Urinary bladder (tissue), 4 donors: ENCODE data around the gene MARVELD3. TPM values are rescaled to one million over a fixed set of nuclear protein-coding genes. Genes with fewer than 3 reads are reported as not detected.
"Not testable (repeated sequence)": the region's sequence is repeated elsewhere in the genome, so short reads cannot be mapped to it uniquely, and the experiment has no call there.

ENCODE experiments used
- DNase-seq: peaks from one replicate; pipeline ENCODE4 v3.0.0-alpha.2; 2015; ENCODE audit errors: extremely low spot score
- H3K27ac ChIP-seq: one replicate; pipeline ENCODE4 v1.5.1; 2013; ENCODE audit warnings: low read depth, mild to moderate bottlenecking, moderate library complexity
- H3K36me3 ChIP-seq: one replicate; pipeline ENCODE4 v1.6.1; 2013; ENCODE audit warnings: mild to moderate bottlenecking, moderate library complexity; ENCODE audit not compliant: insufficient read depth
- H3K4me1 ChIP-seq: one replicate; pipeline ENCODE4 v1.6.1; 2013; ENCODE audit warnings: mild to moderate bottlenecking, moderate library complexity; ENCODE audit not compliant: insufficient read depth
- H3K4me3 ChIP-seq: one replicate; pipeline ENCODE4 v1.5.1; 2013; ENCODE audit warnings: low read depth, low read length
- WGBS: extraction: QIAGEN DNeasy Blood & Tissue Kit; methylation state at CpG from one replicate; pipeline ENCODE4 v1.1.7; 2013; 5-methylcytosine and 5-hydroxymethylcytosine counted together
- polyA plus RNA-seq: library from polyadenylated mRNA; stranded (reverse); fragments of 200-250 nt; gene quantifications from one replicate; pipeline ENCODE4 v1.2.3, GENCODE V29; 2013
- total RNA-seq: library from RNA; depleted of rRNA; stranded (reverse); fragments of >200 nt; gene quantifications from one replicate; pipeline ENCODE4 v1.2.3, GENCODE V29; 2014
- donor health status: healthy with polysubstance abuse.
- donor health status: healthy.

Gene MARVELD3, protein sequence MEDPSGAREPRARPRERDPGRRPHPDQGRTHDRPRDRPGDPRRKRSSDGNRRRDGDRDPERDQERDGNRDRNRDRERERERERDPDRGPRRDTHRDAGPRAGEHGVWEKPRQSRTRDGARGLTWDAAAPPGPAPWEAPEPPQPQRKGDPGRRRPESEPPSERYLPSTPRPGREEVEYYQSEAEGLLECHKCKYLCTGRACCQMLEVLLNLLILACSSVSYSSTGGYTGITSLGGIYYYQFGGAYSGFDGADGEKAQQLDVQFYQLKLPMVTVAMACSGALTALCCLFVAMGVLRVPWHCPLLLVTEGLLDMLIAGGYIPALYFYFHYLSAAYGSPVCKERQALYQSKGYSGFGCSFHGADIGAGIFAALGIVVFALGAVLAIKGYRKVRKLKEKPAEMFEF
- 2.1 TPM for total RNA-seq
- 0.57 TPM for polyA plus RNA-seq

DNA sequence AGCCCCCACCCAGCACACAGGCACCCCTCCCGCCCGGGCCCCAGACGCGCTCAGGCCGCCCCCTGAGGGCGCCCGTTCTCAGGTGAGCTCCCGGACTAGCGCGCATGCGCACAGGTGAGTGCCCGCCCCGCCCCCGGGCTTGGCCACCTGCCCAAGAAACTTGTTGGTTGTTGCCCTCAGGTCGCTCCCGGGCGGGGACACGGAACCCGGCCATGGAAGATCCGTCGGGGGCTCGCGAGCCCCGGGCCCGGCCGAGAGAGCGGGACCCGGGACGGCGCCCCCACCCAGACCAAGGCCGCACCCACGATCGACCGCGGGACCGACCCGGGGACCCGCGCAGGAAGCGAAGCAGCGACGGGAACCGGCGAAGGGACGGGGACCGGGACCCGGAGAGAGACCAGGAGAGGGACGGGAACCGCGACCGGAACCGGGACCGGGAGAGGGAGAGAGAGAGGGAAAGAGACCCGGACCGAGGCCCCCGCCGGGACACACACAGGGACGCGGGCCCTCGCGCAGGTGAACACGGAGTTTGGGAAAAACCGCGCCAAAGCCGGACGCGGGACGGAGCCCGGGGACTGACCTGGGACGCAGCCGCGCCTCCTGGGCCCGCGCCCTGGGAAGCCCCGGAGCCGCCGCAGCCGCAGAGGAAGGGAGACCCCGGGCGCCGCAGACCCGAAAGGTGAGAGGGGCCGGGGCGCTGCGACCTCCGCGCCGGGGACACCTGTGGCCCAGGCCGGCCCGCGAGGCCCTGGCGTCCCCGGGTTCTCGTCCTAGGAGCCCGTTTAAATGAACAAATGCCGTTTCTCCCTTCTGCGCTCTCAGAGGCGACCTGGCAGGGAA is at the start of gene MARVELD3:
TSS of gene MARVELD3 (plus strand) at position 167 of the 840 bp plus-strand sequence. CDS start at position 213, 46 bp downstream.
- H3K4me1 ChIP-seq, result no peaks in the 10 kb centered on the region
- no peaks in the 10 kb centered on the region for H3K36me3 ChIP-seq
- H3K4me3 ChIP-seq, result peak within 1 kb of the TSS; percentile 34
- no peak within 1 kb of the TSS for H3K27ac ChIP-seq
- DNase-seq, result no peak
- WGBS, result under 1% methylated on average over 98 of the region's 98 CpGs

DNA sequence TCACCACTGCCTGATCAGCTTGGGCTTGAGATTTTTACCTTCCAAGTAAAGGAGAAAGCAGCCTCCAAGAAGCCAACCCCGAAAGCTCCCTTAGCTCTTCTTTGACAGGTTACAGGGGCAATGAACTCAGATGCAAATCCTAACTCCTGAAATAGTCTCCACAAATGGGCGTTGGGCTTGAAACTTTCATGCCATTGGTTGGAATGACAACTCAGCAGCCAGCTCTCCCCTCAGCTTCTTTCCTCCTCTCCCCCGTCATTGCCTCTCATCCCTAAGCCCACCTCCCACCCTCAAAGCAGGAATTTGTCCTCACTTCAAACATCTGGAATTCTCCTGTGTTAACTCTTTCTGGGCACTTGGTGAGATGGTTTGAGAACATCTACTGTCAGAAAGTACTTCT is 49.0 kb upstream of the MARVELD3 start, which contains the start of gene TAT:
TSS of gene TAT (minus strand) at position 122 of the 400 bp plus-strand sequence. CDS start 677 bp downstream, outside the sequence.
- no peak within 1 kb of the TSS for H3K4me3 ChIP-seq
- H3K27ac ChIP-seq, result no peak within 1 kb of the TSS
- WGBS, result 23% methylated on average over 3 of the region's 3 CpGs
- H3K36me3 ChIP-seq, result no peaks in the 10 kb centered on the region
- H3K4me1 ChIP-seq, result no peaks in the 10 kb centered on the region
- no peak for DNase-seq

DNA sequence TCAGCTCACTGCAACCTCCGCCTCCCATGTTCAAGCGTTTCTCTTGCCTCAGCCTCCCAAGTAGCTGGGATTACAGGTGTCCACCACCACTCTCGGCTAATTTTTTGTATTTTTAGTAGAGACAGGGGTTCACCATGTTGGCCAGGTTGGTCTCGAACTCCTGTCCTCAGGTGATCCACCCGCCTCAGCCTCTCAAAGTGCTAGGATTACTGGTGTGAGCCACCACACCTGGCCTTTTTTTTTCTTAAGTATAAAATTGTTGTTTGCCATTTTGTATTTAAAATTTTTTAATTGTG is 43.5 kb upstream of the MARVELD3 start:
- not testable (repeated sequence) for H3K27ac ChIP-seq, H3K36me3 ChIP-seq, DNase-seq, H3K4me3 ChIP-seq, H3K4me1 ChIP-seq
- 88% methylated on average over 5 of the region's 5 CpGs for WGBS

DNA sequence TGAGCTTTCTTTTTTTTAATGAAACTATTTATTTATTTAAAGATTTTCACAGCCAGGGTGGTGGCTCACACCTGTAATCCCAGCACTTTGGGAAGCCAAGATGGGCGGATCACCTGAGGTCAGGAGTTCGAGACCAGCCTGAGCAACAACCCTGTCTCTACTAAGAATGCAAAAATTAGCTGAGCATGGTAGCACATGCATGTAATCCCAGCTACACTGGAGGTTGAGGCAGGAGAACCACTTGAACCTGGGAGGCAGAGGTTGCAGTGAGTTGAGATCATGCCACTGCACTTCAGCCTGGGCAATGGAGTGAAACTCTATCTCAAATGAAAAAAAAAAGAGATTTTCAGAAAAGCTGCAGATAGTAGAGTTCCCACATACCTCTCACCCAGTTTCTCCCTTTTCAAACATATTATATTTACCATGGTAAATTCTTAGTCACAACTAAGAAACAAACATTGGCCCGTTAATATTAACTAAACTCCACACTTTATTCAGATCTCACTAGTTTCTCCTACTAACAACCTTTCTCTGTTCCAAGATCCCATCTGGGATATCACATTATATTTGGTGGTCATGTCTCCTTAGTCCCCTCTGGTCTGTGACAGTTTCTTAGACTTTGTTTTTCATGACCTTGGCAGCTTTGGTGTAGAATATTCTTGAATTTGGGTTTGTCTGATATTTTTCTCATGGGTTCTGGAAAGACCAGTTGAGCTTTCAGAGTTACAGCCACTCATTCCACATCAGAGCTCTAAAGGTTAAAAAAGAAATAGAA is 41.3 kb upstream of the MARVELD3 start:
- H3K36me3 ChIP-seq, result no peaks in the 10 kb centered on the region
- 84% methylated on average over 3 of the region's 3 CpGs for WGBS
- no peak for DNase-seq
- H3K4me3 ChIP-seq, result no peak overlapping the region
- no peak overlapping the region for H3K27ac ChIP-seq
- H3K4me1 ChIP-seq, result no peaks in the 10 kb centered on the region

DNA sequence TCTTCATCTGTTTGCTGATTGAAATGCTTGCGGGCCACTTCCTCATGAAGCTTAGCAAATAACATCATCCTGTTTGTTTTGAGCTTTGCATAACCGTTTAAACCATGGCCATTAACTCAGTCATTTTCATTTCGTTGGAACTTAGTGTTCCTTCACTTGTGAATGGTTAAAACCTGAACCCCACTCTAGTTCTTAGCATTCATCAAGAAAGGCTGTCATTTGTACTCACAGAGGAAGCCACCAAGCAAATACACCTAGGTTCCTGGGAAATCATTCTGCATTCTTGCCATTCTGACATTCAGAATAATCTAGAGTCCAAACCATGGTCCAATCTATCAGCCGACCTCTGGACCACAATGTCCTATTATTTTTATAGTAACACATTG is 40.7 kb upstream of the MARVELD3 start:
- DNase-seq, result no peak
- H3K4me1 ChIP-seq, result no peaks in the 10 kb centered on the region
- no peak overlapping the region for H3K4me3 ChIP-seq
- 55% methylated on average over 4 of the region's 4 CpGs for WGBS
- H3K27ac ChIP-seq, result no peak overlapping the region
- no peaks in the 10 kb centered on the region for H3K36me3 ChIP-seq

DNA sequence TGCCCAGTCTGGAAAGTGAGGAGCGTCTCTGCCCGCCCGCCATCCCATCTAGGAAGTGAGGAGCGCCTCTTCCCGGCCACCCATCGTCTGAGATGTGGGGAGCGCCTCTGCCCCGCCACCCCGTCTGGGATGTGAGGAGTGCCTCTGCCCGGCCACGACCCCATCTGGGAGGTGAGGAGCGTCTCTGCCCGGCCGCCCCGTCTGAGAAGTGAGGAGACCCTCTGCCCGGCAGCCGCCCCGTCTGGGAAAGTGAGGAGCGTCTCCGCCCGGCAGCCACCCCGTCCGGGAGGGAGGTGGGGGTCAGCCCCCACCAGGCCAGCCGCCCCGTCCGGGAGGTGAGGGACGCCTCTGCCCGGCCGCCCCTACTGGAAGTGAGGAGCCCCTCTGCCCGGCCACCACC is 36.6 kb upstream of the MARVELD3 start:
- H3K27ac ChIP-seq, DNase-seq, H3K4me1 ChIP-seq, H3K36me3 ChIP-seq, H3K4me3 ChIP-seq: not testable (repeated sequence)
- WGBS, result 93% methylated on average over 30 of the region's 30 CpGs

DNA sequence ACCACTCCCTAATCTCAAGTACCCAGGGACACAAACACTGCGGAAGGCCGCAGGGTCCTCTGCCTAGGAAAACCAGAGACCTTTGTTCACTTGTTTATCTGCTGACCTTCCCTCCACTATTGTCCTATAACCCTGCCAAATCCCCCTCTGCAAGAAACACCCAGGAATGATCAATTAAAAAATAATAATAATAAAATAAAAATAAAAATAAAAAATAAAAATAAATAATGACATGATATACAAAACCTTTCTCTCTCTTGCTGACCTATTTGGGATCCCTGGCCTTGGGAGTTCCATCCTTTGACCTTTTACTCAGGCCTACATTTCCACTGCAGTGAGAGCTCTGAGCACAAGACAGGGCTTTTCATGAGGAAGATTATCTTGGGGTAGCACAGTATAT is 35.9 kb upstream of the MARVELD3 start:
- DNase-seq, H3K36me3 ChIP-seq, H3K27ac ChIP-seq, H3K4me3 ChIP-seq, H3K4me1 ChIP-seq: not testable (repeated sequence)
- no CpG with 5 or more reads among the region's 2 CpGs for WGBS

DNA sequence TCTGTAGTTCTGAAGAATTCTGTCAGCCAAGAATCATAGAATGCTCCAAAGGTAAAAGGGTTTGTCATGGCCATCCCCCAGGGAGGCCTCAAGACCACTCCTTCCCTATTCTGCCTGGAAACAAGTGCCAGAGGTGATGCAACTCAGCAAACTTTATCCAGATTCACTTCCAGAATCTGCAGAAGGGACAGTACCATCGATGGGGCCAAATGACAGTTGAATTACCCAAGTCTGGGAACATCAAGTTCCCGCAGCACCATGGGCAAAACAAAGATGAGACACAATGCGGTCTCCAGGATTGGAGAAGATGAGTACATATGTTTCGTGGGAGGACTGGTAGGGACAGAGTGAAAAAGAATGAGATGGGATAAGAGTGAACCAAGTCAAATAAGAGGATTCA is 35.4 kb upstream of the MARVELD3 start:
- DNase-seq, result no peak
- H3K4me3 ChIP-seq, result no peak overlapping the region
- no peaks in the 10 kb centered on the region for H3K4me1 ChIP-seq
- no peaks in the 10 kb centered on the region for H3K36me3 ChIP-seq
- no peak overlapping the region for H3K27ac ChIP-seq
- WGBS, result 82% methylated on average over 4 of the region's 4 CpGs

DNA sequence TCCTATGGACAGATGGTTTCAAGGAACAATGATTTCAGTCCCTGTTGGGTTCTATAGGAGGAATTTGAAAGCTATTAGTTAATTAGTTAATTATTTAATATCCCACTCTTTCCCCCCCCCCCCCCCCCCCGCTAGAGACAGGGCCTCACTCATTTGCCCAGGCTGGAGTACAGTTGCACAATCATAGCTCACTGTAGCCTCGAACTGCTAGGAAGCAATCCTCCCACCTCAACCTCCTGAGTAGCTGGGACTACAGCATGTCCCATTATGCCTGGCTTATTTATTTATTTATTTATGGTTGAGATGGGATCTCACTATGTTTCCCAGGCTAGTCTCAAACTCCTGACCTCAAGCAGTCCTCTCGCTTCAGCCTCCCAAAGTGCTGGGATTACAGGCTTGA is 34.1 kb upstream of the MARVELD3 start:
- Histone ChIP-seq H3K27ac (no peak overlapping the region), H3K36me3 (no peaks in the 10 kb centered on the region), H3K4me3 (no peak overlapping the region), H3K4me1 (no peaks in the 10 kb centered on the region)
- 60% methylated on average over 3 of the region's 3 CpGs for WGBS
- no peak for DNase-seq

DNA sequence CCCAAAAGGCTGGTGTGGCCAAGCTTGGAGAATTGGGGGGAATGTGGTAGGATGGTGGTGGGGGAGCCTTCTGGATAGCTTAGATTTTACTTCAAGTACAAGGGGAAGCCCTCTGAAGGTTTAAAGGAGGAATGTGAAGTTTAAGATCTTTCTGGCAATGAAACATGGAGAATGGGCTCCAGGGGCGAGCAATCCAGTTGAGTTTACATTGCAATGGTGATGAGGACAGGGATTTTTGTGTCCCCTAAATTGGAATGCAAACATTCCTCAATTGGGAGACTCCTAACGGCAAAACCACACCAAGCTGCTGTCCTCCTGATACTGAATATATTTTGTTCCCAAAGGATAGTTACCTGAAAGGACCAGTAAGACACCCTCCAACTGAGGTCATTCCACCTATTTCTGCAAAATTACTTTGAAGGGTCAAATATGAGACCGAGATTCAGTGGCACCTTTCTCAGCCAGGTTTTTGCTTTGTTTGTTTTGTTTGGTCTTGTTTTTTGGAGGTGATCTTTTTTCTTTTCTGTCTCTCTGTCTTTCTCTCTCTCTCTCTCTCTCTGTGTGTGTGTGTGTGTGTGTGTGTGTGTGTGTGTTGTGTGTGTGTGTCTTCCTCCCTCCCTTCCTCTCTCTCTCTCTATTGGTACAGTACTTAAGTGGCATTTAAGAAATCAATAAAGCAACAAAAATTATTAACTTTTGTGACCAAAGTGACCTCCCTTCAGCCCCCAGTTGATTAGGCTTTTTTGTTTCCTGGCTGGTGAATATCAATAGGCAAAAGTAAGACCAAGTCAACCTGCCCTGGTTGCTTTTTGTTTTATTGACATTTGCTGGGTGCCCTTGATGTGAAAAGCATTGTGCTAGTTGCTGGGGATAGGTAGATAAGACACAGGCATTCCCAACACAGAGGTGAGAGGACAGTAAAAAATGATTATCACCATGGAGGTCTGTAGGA is 32.7 kb upstream of the MARVELD3 start:
- H3K4me3 ChIP-seq, result no peak overlapping the region
- no peak for DNase-seq
- WGBS, result 73% methylated on average over 3 of the region's 3 CpGs

DNA sequence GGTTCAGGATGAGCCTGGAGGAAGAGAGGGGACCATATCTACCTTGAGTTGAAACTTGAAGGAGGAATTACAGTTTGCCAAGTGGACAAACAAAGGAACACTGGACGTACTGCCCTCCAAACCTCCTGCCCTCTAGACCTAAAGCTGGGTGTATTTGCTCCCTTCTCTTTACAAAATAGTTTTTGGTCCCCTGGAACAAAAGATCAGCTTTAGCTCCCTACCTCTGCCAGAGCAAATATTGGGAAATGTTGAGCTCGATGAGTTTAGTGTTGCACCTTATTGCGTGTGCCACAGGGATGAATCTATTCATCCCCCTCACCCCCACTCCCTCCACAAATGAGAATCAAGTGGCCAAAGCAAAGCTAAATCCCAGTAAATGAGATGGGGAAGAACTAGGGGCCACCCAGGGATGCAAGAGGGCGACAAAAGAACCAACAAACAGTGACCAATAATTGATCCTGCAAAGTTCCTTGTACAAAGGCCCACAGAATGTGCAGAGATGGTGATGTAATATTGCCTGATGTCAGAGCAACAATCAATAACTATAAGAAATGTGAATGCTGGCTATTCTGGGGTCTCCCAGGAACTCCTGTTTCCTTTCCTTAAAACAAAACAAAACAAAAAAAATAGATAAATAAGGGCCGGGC is 31.9 kb upstream of the MARVELD3 start:
- Histone ChIP-seq H3K27ac (no peak overlapping the region), H3K4me3 (no peak overlapping the region), H3K36me3 (no peaks in the 10 kb centered on the region), H3K4me1 (no peaks in the 10 kb centered on the region)
- DNase-seq, result no peak
- WGBS, result 85% methylated on average over 5 of the region's 5 CpGs

More for the DNA sequence above, 32.7 kb upstream of the MARVELD3 start:
- no peaks in the 10 kb centered on the region for H3K4me1 ChIP-seq
- no peak overlapping the region for H3K27ac ChIP-seq
- H3K36me3 ChIP-seq, result no peaks in the 10 kb centered on the region

DNA sequence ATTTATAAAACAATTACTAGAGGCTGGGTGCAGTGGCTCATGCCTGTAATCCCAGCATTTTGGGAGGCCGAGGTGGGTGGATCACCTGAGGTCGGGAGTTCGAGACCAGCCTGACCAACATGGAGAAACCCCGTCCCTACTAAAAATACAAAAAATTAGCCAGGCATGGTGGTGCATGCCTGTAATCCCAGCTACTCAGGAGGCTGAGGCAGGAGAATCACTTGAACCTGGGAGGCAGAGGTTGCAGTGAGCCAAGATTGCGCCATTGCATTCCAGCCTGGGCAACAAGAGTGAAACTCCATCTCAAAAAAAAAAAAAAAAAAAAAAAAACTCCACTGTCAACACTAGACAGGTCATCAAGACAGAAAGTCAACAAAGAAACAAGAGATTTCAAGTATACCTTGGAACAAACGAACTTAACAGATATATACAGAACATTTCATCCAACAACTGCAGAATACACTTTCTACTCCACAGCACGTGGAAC is 30.6 kb upstream of the MARVELD3 start:
- H3K4me1 ChIP-seq, DNase-seq, H3K4me3 ChIP-seq, H3K36me3 ChIP-seq, H3K27ac ChIP-seq: not testable (repeated sequence)
- WGBS, result 80% methylated on average over 7 of the region's 7 CpGs
